Activated CD4-positive, alpha-beta memory T cell treated with anti-CD3 and anti-CD28 coated beads, Interleukin-2, amount 10 ng/mL, durations not matched to agents 7 days and 5 days (primary cell): Measurements from ENCODE around the gene PDRG1. TPM values are rescaled to one million over a fixed set of nuclear protein-coding genes. Genes with fewer than 3 reads are reported as not detected.
"Not testable (repeated sequence)": the region's sequence is repeated elsewhere in the genome, so short reads cannot be mapped to it uniquely, and the experiment has no call there.

Source experiments
- CTCF ChIA-PET: fragments of 350-600 bp; sonication (Branson Sonifier 250); formaldehyde crosslinking; loops from one replicate; lab custom pipeline; 2021; ENCODE audit warnings: antibody characterized with exemption, inconsistent platforms; lab: Charles Lee
- POLR2A ChIA-PET: fragments of 350-600 bp; sonication (Branson Sonifier 250); formaldehyde crosslinking; loops from one replicate; lab custom pipeline; 2021; ENCODE audit warnings: antibody characterized with exemption; lab: Charles Lee
- DNase-seq: peaks from one replicate; pipeline ENCODE4 v3.0.0-alpha.2; 2020
- H3K27ac Mint-ChIP-seq: one replicate; pipeline ENCODE4 v1.8.0; 2021; ENCODE audit warnings: mild to moderate bottlenecking, mixed read lengths
- H3K27me3 Mint-ChIP-seq: one replicate; pipeline ENCODE4 v1.8.0; 2021; ENCODE audit warnings: mixed read lengths
- H3K36me3 Mint-ChIP-seq: one replicate; pipeline ENCODE4 v1.8.0; 2021; ENCODE audit warnings: low read depth, mixed read lengths
- H3K4me1 Mint-ChIP-seq: one replicate; pipeline ENCODE4 v1.8.0; 2021; ENCODE audit warnings: mixed read lengths
- H3K4me3 Mint-ChIP-seq: one replicate; pipeline ENCODE4 v1.8.0; 2021; ENCODE audit warnings: mild to moderate bottlenecking, mixed read lengths
- H3K9me3 Mint-ChIP-seq: one replicate; pipeline ENCODE4 v1.8.0; 2021; ENCODE audit warnings: mixed read lengths
- total RNA-seq, 2 experiments: library from RNA; stranded (reverse); gene quantifications; one replicate each; pipeline ENCODE4 v1.2.3, GENCODE V29; 2021

PDRG1 gene
- total RNA-seq, 2 experiments from 2014 or later: 10.8 TPM

GRCh38 chr20:31920275-31920855 lies 31.5 kb downstream of the PDRG1 start:
- H3K36me3 Mint-ChIP-seq: no peaks in the 10 kb centered on the region
- H3K4me1 Mint-ChIP-seq: no peaks in the 10 kb centered on the region
- no peak overlapping the region for H3K4me3 Mint-ChIP-seq
- no peaks in the 10 kb centered on the region for H3K9me3 Mint-ChIP-seq
- CTCF ChIA-PET: interaction anchor here (2.1 kb wide), 1 partner anchor 32 kb away, joined by 5 read pairs; the partner anchor contains the start of gene PDRG1
- H3K27me3 Mint-ChIP-seq: peaks cover 29% of the 10 kb centered on the region
- POLR2A ChIA-PET: no interaction called here
- H3K27ac Mint-ChIP-seq: no peak overlapping the region
- no peak for DNase-seq

- H3K27ac Mint-ChIP-seq: no peak overlapping the region
- peaks cover 29% of the 10 kb centered on the region for H3K27me3 Mint-ChIP-seq
- ChIA-PET CTCF (interaction anchor here (0.7 to 2.1 kb wide), 2 partner anchors 32 to 64 kb away, joined by 3 to 5 read pairs; partner anchors contain the start of gene PDRG1), POLR2A (no interaction called here)
- no peaks in the 10 kb centered on the region for H3K36me3 Mint-ChIP-seq
- H3K4me1 Mint-ChIP-seq: no peaks in the 10 kb centered on the region
- no peak for DNase-seq
- no peaks in the 10 kb centered on the region for H3K9me3 Mint-ChIP-seq
- H3K4me3 Mint-ChIP-seq: no peak overlapping the region
These were observed 32.3 kb downstream of the PDRG1 start for GRCh38 chr20:31919410-31920155.

DNA sequence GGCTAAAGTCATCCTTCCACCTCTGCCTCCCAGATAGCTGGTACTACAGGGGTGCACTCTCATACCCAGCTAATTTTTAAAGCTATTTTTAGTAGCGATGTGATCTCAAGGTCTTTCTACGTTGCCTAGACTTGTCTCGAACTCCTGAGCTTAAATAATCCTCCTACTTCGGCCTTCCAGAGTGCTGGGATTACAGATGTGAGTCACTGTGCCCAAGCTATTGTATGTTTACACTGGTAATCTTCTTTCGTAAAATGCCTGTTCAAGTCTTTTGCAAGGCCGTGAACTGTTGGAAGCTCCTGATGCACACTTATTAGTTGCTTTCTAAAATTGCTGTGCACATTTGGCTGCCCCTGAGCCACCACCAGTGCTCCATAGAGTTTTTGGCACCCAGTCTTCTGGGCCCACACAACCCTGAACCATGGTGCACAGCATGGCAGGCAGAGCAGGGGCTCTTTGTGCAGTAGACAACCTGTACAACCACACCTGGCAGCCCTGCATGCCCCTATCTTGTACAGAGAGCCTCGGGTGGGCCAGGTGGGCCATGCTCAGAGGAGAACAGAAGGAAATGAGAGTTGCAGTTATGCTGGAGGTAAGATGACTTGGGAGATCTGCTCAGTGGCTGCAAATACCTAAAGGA lies 33.3 kb downstream of the PDRG1 start:
- no peaks in the 10 kb centered on the region for H3K9me3 Mint-ChIP-seq
- CTCF ChIA-PET: interaction anchor here (2.1 kb wide), 1 partner anchor 33 kb away, joined by 5 read pairs; the partner anchor contains the start of gene PDRG1
- H3K27me3 Mint-ChIP-seq: peaks cover 24% of the 10 kb centered on the region

GRCh38 chr20:31917962-31918412 lies 33.9 kb downstream of the PDRG1 start:
- H3K27ac Mint-ChIP-seq, CTCF ChIA-PET, H3K36me3 Mint-ChIP-seq, DNase-seq, POLR2A ChIA-PET, H3K9me3 Mint-ChIP-seq, H3K4me3 Mint-ChIP-seq, H3K4me1 Mint-ChIP-seq: not testable (repeated sequence)
- H3K27me3 Mint-ChIP-seq: peaks cover 26% of the 10 kb centered on the region

More for the DNA sequence above, 33.3 kb downstream of the PDRG1 start:
- no peak overlapping the region for H3K4me3 Mint-ChIP-seq
- no peak overlapping the region for H3K27ac Mint-ChIP-seq
- no peaks in the 10 kb centered on the region for H3K4me1 Mint-ChIP-seq
- no peaks in the 10 kb centered on the region for H3K36me3 Mint-ChIP-seq
- DNase-seq: no peak
- POLR2A ChIA-PET: no interaction called here

DNA sequence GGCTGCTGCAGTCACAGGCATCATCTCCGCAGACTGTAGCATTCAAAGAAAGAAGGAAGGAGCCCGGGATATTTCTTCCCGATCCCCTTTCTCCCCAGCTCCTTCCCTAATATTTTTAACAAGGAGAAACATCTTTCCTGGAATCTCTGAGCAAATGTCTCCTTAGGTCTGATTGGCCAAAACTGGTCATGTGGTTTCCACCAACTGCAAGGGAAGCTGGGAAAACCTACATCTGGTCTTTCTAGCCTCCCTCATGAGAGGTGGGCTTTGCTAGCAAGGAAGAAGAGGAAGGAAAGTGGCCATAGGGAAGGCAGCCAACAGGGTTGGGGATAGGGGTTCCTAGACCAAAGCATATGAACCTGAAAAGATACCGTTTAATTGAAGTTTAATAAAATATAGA lies 35.1 kb downstream of the PDRG1 start:
- H3K4me3 Mint-ChIP-seq: no peak overlapping the region
- no peaks in the 10 kb centered on the region for H3K4me1 Mint-ChIP-seq
- no peak for DNase-seq
- ChIA-PET POLR2A (no interaction called here), CTCF (no interaction called here)
- H3K27ac Mint-ChIP-seq: no peak overlapping the region
- no peaks in the 10 kb centered on the region for H3K9me3 Mint-ChIP-seq
- no peaks in the 10 kb centered on the region for H3K36me3 Mint-ChIP-seq
- H3K27me3 Mint-ChIP-seq: peaks cover 26% of the 10 kb centered on the region

GRCh38 chr20:31915491-31916280 lies 36.2 kb downstream of the PDRG1 start:
- Mint-ChIP-seq H3K36me3 (no peaks in the 10 kb centered on the region), H3K27ac (no peak overlapping the region), H3K9me3 (no peaks in the 10 kb centered on the region), H3K4me3 (no peak overlapping the region), H3K4me1 (no peaks in the 10 kb centered on the region), H3K27me3 (peaks cover 25% of the 10 kb centered on the region)
- DNase-seq: no peak
- ChIA-PET CTCF (no interaction called here), POLR2A (no interaction called here)

DNA sequence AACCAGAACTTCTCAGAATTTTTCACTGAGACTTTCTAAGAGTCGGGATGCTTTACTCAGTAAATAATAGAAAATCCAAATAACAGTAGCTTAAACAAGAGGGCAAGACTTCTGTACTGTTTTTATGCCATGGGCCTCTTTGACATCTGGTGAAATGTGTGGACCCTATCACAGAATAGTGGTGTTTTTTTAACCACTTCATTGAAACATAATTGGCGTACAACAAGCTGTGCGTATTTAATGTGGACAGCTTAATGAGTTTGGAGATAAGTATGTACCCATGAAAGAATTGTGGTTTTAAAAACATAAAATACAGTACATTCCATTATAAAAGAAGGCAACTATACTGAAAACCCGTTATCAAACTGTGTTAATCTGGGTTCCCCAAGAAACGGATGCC lies 37.7 kb downstream of the PDRG1 start:
- no peaks in the 10 kb centered on the region for H3K9me3 Mint-ChIP-seq
- DNase-seq: no peak
- no peaks in the 10 kb centered on the region for H3K4me1 Mint-ChIP-seq
- POLR2A ChIA-PET: no interaction called here
- CTCF ChIA-PET: interaction anchor here (1.1 kb wide), 2 partner anchors 10 to 38 kb away, joined by 3 to 4 read pairs; partner anchors contain the start of gene PDRG1
- H3K4me3 Mint-ChIP-seq: no peak overlapping the region
- peaks cover 18% of the 10 kb centered on the region for H3K27me3 Mint-ChIP-seq
- H3K27ac Mint-ChIP-seq: no peak overlapping the region
- H3K36me3 Mint-ChIP-seq: no peaks in the 10 kb centered on the region

DNA sequence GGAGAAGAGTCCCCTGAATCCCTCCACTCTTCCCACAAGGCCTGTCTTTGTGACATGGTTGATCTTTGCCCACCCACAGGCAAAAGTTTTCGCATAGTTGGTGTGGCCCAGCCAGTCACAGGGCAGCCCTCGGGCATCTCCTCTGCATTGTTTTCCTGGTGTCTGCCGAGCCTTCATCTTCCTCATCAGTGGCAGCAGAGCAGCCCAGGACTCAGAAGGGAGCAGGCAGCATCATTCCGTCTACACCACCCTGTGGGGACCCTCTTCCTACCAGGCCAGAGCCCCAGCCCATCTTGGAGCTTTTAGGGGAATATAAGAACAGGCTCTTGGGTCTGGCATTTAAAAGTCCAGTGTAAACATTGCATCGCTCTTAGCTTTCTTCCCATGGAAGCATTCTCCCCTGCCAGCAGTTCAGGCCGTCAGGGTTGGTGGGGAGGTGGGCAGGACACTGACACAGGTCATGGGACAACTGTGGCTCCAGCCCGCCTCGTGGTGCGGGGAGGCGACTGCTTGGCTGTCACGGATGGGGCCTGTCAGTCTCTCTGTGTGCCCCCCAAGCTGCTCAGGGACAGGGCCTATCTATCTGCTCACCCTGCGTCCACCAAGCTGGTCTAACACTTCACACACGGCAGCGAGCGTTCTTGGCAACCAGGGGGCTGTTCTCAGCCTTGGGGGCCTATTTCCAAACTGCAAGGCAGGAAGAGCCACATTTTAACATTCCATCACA lies 38.3 kb downstream of the PDRG1 start:
- ChIA-PET POLR2A (no interaction called here), CTCF (interaction anchor here (1.1 kb wide), 2 partner anchors 10 to 38 kb away, joined by 3 to 4 read pairs; partner anchors contain the start of gene PDRG1)
- peaks cover 15% of the 10 kb centered on the region for H3K27me3 Mint-ChIP-seq
- DNase-seq: no peak
- H3K36me3 Mint-ChIP-seq: no peaks in the 10 kb centered on the region
- H3K9me3 Mint-ChIP-seq: no peaks in the 10 kb centered on the region
- H3K27ac Mint-ChIP-seq: no peak overlapping the region
- no peak overlapping the region for H3K4me3 Mint-ChIP-seq
- no peaks in the 10 kb centered on the region for H3K4me1 Mint-ChIP-seq

DNA sequence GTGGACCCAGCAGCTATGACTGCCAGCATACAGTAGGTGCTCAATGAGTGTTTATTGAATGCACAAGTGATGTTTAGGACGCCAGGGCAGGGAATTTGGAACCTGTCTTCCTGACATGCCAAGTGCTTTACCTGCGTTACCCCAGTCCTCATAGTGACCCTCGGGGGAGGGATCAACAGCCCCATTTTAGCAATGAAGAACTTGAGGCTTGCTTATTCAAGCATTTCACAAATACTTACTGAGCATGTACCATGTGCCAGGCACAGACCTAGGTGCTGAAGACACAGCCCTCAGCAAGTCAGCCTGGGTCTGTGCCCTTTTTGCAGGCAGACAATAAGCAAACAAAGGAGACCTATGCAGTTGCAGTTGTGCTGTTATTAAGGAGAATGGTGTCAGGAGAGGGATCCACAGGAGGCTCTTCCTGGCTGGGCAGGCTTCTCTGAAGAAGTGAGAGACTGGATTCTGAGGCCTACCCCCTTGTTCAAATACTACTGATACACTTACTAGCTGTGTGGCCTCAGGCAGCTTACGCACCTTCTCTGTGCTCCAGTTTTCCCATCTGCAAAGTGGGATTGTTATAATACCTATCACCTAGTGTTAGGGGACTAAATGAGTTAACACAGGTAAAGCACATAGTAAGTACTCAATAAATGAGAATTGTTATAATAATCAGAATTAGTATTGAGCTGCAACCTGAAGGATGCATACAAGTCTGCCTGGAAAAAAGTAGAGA lies 41.6 kb downstream of the PDRG1 start:
- POLR2A ChIA-PET: no interaction called here
- H3K27ac Mint-ChIP-seq: no peak overlapping the region
- no peaks in the 10 kb centered on the region for H3K36me3 Mint-ChIP-seq
- H3K27me3 Mint-ChIP-seq: peaks cover 4% of the 10 kb centered on the region
- no peak for DNase-seq
- H3K9me3 Mint-ChIP-seq: no peaks in the 10 kb centered on the region
- no peak overlapping the region for H3K4me3 Mint-ChIP-seq
- CTCF ChIA-PET: interaction anchor here (0.6 kb wide), 2 partner anchors 26 to 31 kb away, joined by 4 to 5 read pairs; no protein-coding TSS in a partner anchor
- no peaks in the 10 kb centered on the region for H3K4me1 Mint-ChIP-seq

DNA sequence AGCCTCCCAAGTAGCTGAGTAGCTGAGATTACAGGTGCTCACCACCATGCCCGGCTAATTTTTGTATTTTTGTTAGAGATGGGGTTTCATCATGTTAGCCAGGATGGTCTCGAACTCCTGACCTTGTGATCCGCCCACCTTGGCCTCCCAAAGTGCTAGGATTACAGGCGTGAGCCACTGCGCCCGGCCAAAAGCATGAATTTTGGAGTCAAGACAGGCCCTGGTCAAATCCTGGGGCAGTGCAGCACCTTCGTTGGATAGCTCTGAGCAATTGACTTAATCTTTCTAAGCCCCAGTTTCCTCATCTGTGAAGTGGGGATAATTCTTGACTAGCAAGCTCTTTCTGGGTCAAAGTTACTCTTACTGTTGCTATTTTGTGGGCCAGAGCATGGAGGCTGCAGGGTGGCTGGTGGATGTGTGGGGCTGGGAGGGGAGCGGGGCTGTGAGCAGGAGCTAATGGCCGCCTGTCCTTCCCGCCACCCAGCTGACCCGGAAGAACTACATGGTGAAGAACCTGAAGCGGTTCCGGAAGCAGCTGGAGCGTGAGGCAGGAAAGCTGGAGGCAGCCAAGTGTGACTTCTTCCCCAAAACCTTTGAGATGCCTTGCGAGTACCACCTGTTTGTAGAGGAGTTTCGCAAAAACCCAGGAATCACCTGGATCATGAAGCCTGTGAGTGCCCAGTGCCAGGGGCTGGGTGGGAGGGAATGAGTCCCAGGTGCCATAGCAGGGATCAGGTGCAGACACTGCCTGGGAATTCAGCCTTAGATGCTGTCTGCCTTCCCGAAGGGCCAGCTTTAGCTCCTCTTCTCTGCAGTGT lies 42.4 kb downstream of the PDRG1 start:
- H3K36me3 Mint-ChIP-seq: no peaks in the 10 kb centered on the region
- no peak overlapping the region for H3K4me3 Mint-ChIP-seq
- H3K4me1 Mint-ChIP-seq: no peaks in the 10 kb centered on the region
- POLR2A ChIA-PET: no interaction called here
- CTCF ChIA-PET: interaction anchor here (1.2 kb wide), 1 partner anchor 86 kb away, joined by 3 read pairs; no protein-coding TSS in a partner anchor
- peaks cover 4% of the 10 kb centered on the region for H3K27me3 Mint-ChIP-seq
- H3K9me3 Mint-ChIP-seq: no peaks in the 10 kb centered on the region
- no peak for DNase-seq
- no peak overlapping the region for H3K27ac Mint-ChIP-seq

DNA sequence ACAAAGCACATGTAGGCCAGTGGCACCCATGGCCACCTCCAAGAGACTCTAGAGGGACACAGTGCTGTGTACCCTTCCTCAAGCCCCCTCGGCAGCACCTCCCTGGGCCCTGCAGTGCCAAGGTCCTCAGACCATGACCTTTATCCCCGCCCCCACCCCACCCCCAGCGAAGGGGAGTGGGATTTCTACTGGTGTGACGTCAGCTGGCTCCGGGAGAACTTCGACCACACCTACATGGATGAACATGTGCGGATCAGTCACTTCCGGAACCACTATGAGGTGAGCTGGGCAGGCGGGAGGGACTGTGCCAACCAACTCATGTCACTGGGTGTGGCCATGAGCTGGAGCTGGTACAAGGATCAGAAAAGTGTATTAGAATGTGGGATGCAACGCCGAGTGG lies 43.4 kb downstream of the PDRG1 start:
- DNase-seq: no peak
- CTCF ChIA-PET: interaction anchor here (1.2 kb wide), 1 partner anchor 85 kb away, joined by 3 read pairs; no protein-coding TSS in a partner anchor
- Mint-ChIP-seq H3K27me3 (peaks cover 6% of the 10 kb centered on the region), H3K4me3 (no peak overlapping the region), H3K27ac (no peak overlapping the region), H3K4me1 (no peaks in the 10 kb centered on the region), H3K9me3 (no peaks in the 10 kb centered on the region), H3K36me3 (no peaks in the 10 kb centered on the region)
- POLR2A ChIA-PET: no interaction called here
